Keratinocyte (primary cell): Measurements from ENCODE around the gene KLK1. TPM values are rescaled to one million over a fixed set of nuclear protein-coding genes. Genes with fewer than 3 reads are reported as not detected.
"Not testable (repeated sequence)": the region's sequence is repeated elsewhere in the genome, so short reads cannot be mapped to it uniquely, and the experiment has no call there.

ENCODE experiments used
- DNase-seq: peaks from one replicate; pipeline ENCODE4 v3.0.0-alpha.2; 2011; ENCODE audit warnings: low read depth, missing footprints, low spot score
- FAIRE-seq: peaks from 2 replicates; lab custom pipeline; 2011; peaks lifted over from hg19 to GRCh38; lab: Jason Lieb, UNC
- H2AFZ ChIP-seq: 2 replicates; pipeline ENCODE4 v1.6.0; 2012; ENCODE audit warnings: low read length, control low read depth, inconsistent platforms; ENCODE audit not compliant: control insufficient read depth
- H3K27ac ChIP-seq: 2 replicates; pipeline ENCODE4 v1.5.1; 2011; ENCODE audit warnings: low read length; ENCODE audit not compliant: control insufficient read depth, insufficient read depth
- H3K27me3 ChIP-seq: 3 replicates; pipeline ENCODE4 v1.6.0; 2011; ENCODE audit warnings: low read length; ENCODE audit not compliant: control insufficient read depth, insufficient read depth; ENCODE audit errors: extremely low read depth
- H3K36me3 ChIP-seq, 2 experiments: 2 replicates in 1 of 2; 3 replicates in 1 of 2; pipeline ENCODE4 v1.5.1; 2011; ENCODE audit warnings: low read length in 2 of 2, mild to moderate bottlenecking in 1 of 2; ENCODE audit not compliant: control insufficient read depth in 2 of 2, insufficient read depth in 2 of 2; ENCODE audit errors: extremely low read depth in 1 of 2
- H3K4me1 ChIP-seq: 3 replicates; pipeline ENCODE4 v1.5.1; 2011; ENCODE audit warnings: low read length; ENCODE audit not compliant: control insufficient read depth, insufficient read depth; ENCODE audit errors: extremely low read depth
- H3K4me2 ChIP-seq: 3 replicates; pipeline ENCODE4 v1.6.0; 2011; ENCODE audit warnings: low read depth, low read length; ENCODE audit not compliant: control insufficient read depth, insufficient read depth; ENCODE audit errors: extremely low read depth
- H3K4me3 ChIP-seq, 3 experiments: fragments of 200-600 bp in 1 of 3; sonication (generic) in 1 of 3; 2 replicates in 2 of 3; 3 replicates in 1 of 3; pipeline ENCODE4 v1.5.1; 2011 to 2016; ENCODE audit warnings: low read length in 3 of 3, mild to moderate bottlenecking in 3 of 3, control low read depth in 2 of 3, inconsistent platforms in 1 of 3, low read depth in 1 of 3, mixed read lengths in 1 of 3, mixed run types in 1 of 3, moderate library complexity in 1 of 3; ENCODE audit not compliant: control insufficient read depth in 2 of 3, insufficient read depth in 2 of 3; ENCODE audit errors: extremely low read depth in 1 of 3
- H3K79me2 ChIP-seq: 2 replicates; pipeline ENCODE4 v1.6.0; 2012; ENCODE audit warnings: low read length; ENCODE audit not compliant: control insufficient read depth, insufficient read depth
- H3K9ac ChIP-seq: 3 replicates; pipeline ENCODE4 v1.6.0; 2011; ENCODE audit warnings: low read length; ENCODE audit not compliant: control insufficient read depth, insufficient read depth; ENCODE audit errors: extremely low read depth
- H3K9me1 ChIP-seq: 3 replicates; pipeline ENCODE4 v1.6.0; 2011; ENCODE audit warnings: low read length; ENCODE audit not compliant: control insufficient read depth, insufficient read depth; ENCODE audit errors: extremely low read depth
- H3K9me3 ChIP-seq: 2 replicates; pipeline ENCODE4 v1.5.1; 2012; ENCODE audit warnings: low read depth, low read length; ENCODE audit not compliant: control insufficient read depth
- H4K20me1 ChIP-seq: 3 replicates; pipeline ENCODE4 v1.6.0; 2011; ENCODE audit warnings: low read length; ENCODE audit not compliant: control insufficient read depth, insufficient read depth; ENCODE audit errors: extremely low read depth
- CTCF ChIP-seq, 3 experiments: IDR thresholded peaks in 1 of 3; conservative IDR thresholded peaks in 1 of 3; optimal IDR thresholded peaks in 1 of 3; 2 replicates in 2 of 3; 3 replicates in 1 of 3; pipeline versions ENCODE3 to v1.5.1; 2011; ENCODE audit warnings: low read length in 3 of 3, mild to moderate bottlenecking in 3 of 3, moderate library complexity in 2 of 3, control low read depth in 1 of 3, inconsistent platforms in 1 of 3; ENCODE audit not compliant: insufficient read depth in 2 of 3; ENCODE audit errors: extremely low read depth in 1 of 3
- EZH2 ChIP-seq: IDR thresholded peaks from one replicate; pipeline ENCODE4 v1.6.1; 2012; ENCODE audit warnings: inconsistent platforms, mild to moderate bottlenecking, low read length, moderate library complexity
- dilution Hi-C: fragments of 300-500 bp; cut with MboI; formaldehyde crosslinking; loops from one replicate; pipeline ENCODE4 v1.7.0; 2020; ENCODE audit warnings: low sequenced_read_pairs; ENCODE audit not compliant: extremely low pct_ligation_motif_present
- polyA plus RNA-seq, 5 experiments: library from polyadenylated mRNA; depleted of rRNA in 3 of 5; stranded (reverse) in 3 of 5; stranded (forward) in 1 of 5; unstranded in 1 of 5; fragments of >200 nt; gene quantifications; 1 replicate in 1 of 5; 2 replicates in 3 of 5; 3 replicates in 1 of 5; pipeline versions ENCODE4 v1.2.1 to v1.2.3, GENCODE V29; 2011 to 2012; ENCODE audit warnings: missing spikeins in 2 of 5, low read depth in 1 of 5, low replicate concordance in 1 of 5

The KLK1 gene
- polyA plus RNA-seq, 1 donor (not counting 4 experiments of a cell fraction or from before 2014, with no cell fraction given), result 0.31 TPM

GRCh38 chr19:50776131-50776530 lies 47.5 kb downstream of the KLK1 start:
- TF ChIP-seq EZH2 (no peak), CTCF (optimal IDR thresholded peaks at IDR 0.05 in 1 of 3, IDR thresholded peaks at IDR 0.05 in 1 of 3, conservative IDR thresholded peaks at IDR 0.05 in 1 of 3; ENCODE audit: extremely low read depth in 1 of 3, insufficient read depth in 2 of 3, low read length in 3 of 3) (no peak)
- Histone ChIP-seq H2AFZ (no peak overlapping the region), H3K9me1 (no peaks in the 10 kb centered on the region), H3K9me3 (no peaks in the 10 kb centered on the region), H3K79me2 (no peaks in the 10 kb centered on the region), H3K4me2 (no peak overlapping the region), H3K4me3 (no peak overlapping the region), H4K20me1 (no peaks in the 10 kb centered on the region), H3K36me3 (no peaks in the 10 kb centered on the region), H3K27me3 (peaks cover 46% of the 10 kb centered on the region), H3K9ac (no peak overlapping the region), H3K4me1 (no peaks in the 10 kb centered on the region), H3K27ac (no peak overlapping the region)
- FAIRE-seq, result no peak
- dilution Hi-C loops, result no loop called here
- DNase-seq, result no peak

- H3K27me3 ChIP-seq, result peaks cover 19% of the 10 kb centered on the region
- H3K27ac ChIP-seq, FAIRE-seq, dilution Hi-C loops, H3K9ac ChIP-seq, H3K4me1 ChIP-seq, H3K9me3 ChIP-seq, H4K20me1 ChIP-seq, H2AFZ ChIP-seq, H3K4me2 ChIP-seq, H3K36me3 ChIP-seq, H3K79me2 ChIP-seq, H3K9me1 ChIP-seq, DNase-seq, H3K4me3 ChIP-seq: not testable (repeated sequence)
These were observed 50.1 kb downstream of the KLK1 start for GRCh38 chr19:50773454-50773853.

GRCh38 chr19:50772912-50773311 lies 50.7 kb downstream of the KLK1 start:
- FAIRE-seq, H2AFZ ChIP-seq, H3K4me3 ChIP-seq, dilution Hi-C loops, H3K4me2 ChIP-seq, H3K36me3 ChIP-seq, H3K79me2 ChIP-seq, H3K9ac ChIP-seq, H3K4me1 ChIP-seq, H3K9me1 ChIP-seq, DNase-seq, H3K9me3 ChIP-seq, H3K27ac ChIP-seq, H4K20me1 ChIP-seq: not testable (repeated sequence)
- H3K27me3 ChIP-seq, result peaks cover 14% of the 10 kb centered on the region
